Measurements from ENCODE around the gene ELOA.

DNA sequence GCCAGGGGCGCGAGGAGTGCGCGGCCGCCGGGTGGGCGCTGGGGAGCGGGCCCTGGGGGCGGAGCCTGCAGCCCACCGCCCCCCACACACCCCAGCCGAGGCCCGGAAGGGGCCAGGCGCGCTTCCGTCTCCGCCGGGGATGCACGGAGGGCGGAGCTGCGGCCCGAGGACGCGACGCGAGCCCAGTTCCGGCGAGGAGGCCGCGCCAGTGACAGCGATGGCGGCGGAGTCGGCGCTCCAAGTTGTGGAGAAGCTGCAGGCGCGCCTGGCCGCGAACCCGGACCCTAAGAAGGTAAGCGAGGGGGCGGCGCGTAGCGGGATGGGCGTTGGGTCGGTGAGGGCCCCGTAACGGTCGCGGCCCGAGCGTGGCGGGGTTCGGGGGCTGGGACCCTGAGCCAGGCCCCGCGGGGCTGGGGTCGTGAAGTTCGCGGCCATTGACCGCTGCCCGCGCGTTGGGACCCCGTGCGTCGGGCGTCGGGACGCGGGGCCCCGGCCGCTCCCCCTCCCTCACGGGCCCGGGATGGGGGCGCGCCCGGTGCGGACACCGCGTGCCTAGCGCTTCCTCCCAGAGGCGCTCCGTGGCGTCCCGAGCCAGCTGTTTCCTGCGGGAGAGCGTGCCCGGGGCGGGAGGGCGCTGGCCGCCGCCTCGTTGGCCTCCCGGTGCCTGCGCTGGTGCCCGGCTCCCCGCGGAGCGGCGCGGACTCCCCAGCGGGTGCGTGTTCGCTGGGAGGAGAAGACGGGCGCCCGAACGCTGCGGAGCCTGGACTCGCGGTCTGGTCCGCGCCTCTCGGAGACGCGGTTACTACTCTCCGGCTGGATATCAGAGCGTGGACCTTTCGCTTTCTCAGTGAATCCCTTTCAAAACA lies at the start of gene ELOA:
- TF ChIP-seq, protein P1, sequence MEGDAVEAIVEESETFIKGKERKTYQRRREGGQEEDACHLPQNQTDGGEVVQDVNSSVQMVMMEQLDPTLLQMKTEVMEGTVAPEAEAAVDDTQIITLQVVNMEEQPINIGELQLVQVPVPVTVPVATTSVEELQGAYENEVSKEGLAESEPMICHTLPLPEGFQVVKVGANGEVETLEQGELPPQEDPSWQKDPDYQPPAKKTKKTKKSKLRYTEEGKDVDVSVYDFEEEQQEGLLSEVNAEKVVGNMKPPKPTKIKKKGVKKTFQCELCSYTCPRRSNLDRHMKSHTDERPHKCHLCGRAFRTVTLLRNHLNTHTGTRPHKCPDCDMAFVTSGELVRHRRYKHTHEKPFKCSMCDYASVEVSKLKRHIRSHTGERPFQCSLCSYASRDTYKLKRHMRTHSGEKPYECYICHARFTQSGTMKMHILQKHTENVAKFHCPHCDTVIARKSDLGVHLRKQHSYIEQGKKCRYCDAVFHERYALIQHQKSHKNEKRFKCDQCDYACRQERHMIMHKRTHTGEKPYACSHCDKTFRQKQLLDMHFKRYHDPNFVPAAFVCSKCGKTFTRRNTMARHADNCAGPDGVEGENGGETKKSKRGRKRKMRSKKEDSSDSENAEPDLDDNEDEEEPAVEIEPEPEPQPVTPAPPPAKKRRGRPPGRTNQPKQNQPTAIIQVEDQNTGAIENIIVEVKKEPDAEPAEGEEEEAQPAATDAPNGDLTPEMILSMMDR (IDR thresholded peaks at IDR 0.05; ENCODE audit: insufficient read depth, low read depth, low read length): no peak
- TF ChIP-seq EZH2 (IDR thresholded peaks at IDR 0.05; ENCODE audit: insufficient read depth, low read length): no peak

Data from astrocyte (in vitro differentiated cells and primary cell).